ENCODE results near the gene DLG2. TPM values are rescaled to one million over a fixed set of nuclear protein-coding genes. Genes with fewer than 3 reads are reported as not detected.
"Not testable (repeated sequence)": the region's sequence is repeated elsewhere in the genome, so short reads cannot be mapped to it uniquely, and the experiment has no call there.

DLG2 gene
- total RNA-seq (2014; rRNA removed; shearing (Covaris generic)): 5.3 and 12.1 TPM in 2 replicates

GRCh38 chr11:85627332-85627997 lies at the start of gene DLG2:
Gene DLG2, minus strand, starts transcription at chr11:85627344.
- no peaks in the 10 kb centered on the region for H3K9me3 ChIP-seq (replicated peaks)
- DNase-seq: peak in 1 of 2 experiments; percentile 63

DNA sequence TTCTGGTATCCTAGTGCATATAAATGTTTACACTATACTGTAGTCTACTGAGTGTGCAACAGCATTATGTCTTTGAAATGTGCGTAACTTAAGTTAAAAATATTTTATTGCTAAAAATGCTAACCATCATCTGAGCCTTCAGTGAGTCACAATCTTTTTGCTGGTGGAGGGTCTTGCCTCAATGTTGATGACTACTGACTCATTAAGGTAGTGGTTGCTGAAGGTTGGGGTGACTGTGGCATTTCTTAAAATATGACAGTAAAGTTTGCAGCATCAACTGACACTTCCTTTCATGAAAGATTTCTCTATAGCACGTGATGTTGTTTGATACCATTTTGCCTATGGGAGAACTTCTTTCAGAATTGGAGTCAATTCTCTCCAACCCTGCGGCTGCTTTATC lies 46.2 kb upstream of the DLG2 start:
- Histone ChIP-seq H3K4me1 (no peaks in the 10 kb centered on the region), H3K36me3 (no peaks in the 10 kb centered on the region), H3K4me3 (no peak overlapping the region), H3K27me3 (no peaks in the 10 kb centered on the region), H3K9me3 (replicated peaks) (0 out of 2 replicates have a peak, but pooled peaks cover 3% of the 10 kb centered on the region), H3K27ac (no peak overlapping the region)
- DNase-seq: no peak

More at GRCh38 chr11:85627332-85627997, at the start of gene DLG2:
- Histone ChIP-seq H3K27ac (peak within 1 kb of the TSS; percentile 29; the same call in 1 of the 2 replicates), H3K27me3 (no peaks in the 10 kb centered on the region), H3K4me1 (peaks cover 8% of the 10 kb centered on the region), H3K36me3 (0 out of 2 replicates have a peak, but pooled peaks cover 9% of the 10 kb centered on the region), H3K4me3 (peak within 1 kb of the TSS; percentile 80)

DNA sequence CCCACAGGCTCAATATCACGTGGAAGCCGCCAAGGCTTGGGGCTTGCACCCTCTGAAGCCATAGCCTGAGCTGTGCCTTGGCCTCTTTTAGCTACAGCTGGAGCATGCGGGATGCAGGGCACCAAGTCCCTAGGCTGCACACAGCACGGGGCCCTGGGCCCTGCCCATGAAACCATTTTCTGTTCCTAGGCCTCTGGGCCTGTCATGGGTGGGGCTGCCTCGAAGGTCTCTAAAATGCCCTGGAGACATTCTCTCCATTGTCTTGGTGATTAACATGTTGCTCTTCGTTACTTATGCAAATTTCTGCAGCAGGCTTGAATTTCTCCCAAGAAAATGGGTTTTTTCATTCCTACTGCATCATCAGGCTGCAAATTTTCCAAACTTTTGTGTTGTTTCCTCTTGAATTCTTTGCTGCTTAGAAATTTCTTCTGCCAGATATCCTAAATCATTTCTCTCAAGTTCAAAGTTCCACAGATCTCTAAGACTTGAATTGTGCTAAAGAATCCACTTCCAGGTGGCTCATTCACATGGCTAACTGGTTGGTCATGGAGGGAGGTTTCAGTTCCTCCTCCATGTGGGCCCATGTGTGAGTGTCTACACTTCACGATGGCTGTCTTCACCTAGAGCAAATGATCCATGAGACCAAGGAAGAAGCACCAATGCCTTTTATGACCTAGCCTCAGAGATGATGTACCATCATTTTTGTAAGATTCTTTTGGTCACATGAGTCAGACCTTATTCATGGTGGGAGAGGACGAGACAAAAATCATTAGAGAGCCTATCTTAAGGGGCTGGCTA lies 45.2 kb upstream of the DLG2 start:
- no peak overlapping the region for H3K27ac ChIP-seq
- H3K4me1 ChIP-seq: no peaks in the 10 kb centered on the region
- 0 out of 2 replicates have a peak, but pooled peaks cover 3% of the 10 kb centered on the region for H3K9me3 ChIP-seq (replicated peaks)
- H3K4me3 ChIP-seq: no peak overlapping the region
- no peaks in the 10 kb centered on the region for H3K27me3 ChIP-seq
- no peaks in the 10 kb centered on the region for H3K36me3 ChIP-seq
- no peak for DNase-seq

GRCh38 chr11:85670949-85671663 lies 44.0 kb upstream of the DLG2 start:
- H3K27ac ChIP-seq; H3K36me3 ChIP-seq; DNase-seq; H3K9me3 ChIP-seq (replicated peaks); H3K4me1 ChIP-seq; H3K4me3 ChIP-seq; H3K27me3 ChIP-seq: not testable (repeated sequence)

DNA sequence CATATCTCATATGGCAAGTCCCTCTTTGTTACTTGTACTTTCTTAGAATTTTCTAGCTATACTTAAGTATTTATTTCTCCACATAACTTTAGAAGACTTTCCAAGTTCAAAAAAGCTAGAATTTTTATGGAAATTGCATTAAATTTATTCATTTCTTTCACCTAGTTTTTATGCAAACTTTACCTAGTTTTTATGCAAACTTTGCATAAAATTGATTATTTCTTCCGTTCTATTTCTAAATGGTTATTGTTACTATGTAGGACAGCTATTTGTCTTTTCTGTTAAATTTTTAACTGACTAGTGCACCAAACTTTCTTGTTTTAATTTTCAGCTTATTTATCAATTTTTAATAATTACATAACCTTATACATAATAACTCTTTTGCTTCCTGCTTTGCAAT lies 41.0 kb upstream of the DLG2 start:
- DNase-seq: no peak
- Histone ChIP-seq H3K9me3 (replicated peaks) (0 out of 2 replicates have a peak, but pooled peaks cover 3% of the 10 kb centered on the region), H3K27ac (no peak overlapping the region), H3K4me3 (no peak overlapping the region), H3K36me3 (peaks cover 5% of the 10 kb centered on the region), H3K4me1 (no peaks in the 10 kb centered on the region; the same call in 1 of the 2 replicates), H3K27me3 (no peaks in the 10 kb centered on the region)

DNA sequence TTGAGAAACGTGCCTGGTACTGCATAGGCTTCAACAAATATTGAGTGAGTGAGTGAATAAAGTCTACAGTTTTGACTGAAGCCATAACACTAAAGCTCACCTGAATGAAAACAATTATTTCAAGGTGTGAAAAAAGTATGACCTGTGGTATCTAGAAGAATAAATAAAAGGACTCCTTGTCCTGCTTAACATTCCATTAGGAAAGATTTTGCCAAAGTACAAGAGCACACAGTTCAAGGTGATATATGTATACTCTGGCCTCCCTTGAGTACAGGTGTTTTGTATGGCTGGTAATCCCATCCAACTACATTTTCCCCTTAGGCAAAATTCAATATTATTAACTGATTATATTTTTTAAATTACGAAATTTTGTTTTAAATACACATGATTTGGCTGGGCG lies 39.5 kb upstream of the DLG2 start:
- H3K4me1 ChIP-seq: no peaks in the 10 kb centered on the region; the same call in 1 of the 2 replicates
- no peak overlapping the region for H3K27ac ChIP-seq
- peaks cover 18% of the 10 kb centered on the region for H3K36me3 ChIP-seq
- no peaks in the 10 kb centered on the region for H3K9me3 ChIP-seq (replicated peaks)
- no peak for DNase-seq
- H3K4me3 ChIP-seq: no peak overlapping the region
- no peaks in the 10 kb centered on the region for H3K27me3 ChIP-seq

- Histone ChIP-seq H3K27ac (peak overlapping the region; percentile 97), H3K36me3 (peaks cover 27% of the 10 kb centered on the region), H3K4me1 (peaks cover 9% of the 10 kb centered on the region), H3K9me3 (replicated peaks) (no peaks in the 10 kb centered on the region), H3K27me3 (no peaks in the 10 kb centered on the region), H3K4me3 (peak overlapping the region; percentile 90)
- DNase-seq: no peak
Measured at GRCh38 chr11:85665733-85666132, 38.6 kb upstream of the DLG2 start.

DNA sequence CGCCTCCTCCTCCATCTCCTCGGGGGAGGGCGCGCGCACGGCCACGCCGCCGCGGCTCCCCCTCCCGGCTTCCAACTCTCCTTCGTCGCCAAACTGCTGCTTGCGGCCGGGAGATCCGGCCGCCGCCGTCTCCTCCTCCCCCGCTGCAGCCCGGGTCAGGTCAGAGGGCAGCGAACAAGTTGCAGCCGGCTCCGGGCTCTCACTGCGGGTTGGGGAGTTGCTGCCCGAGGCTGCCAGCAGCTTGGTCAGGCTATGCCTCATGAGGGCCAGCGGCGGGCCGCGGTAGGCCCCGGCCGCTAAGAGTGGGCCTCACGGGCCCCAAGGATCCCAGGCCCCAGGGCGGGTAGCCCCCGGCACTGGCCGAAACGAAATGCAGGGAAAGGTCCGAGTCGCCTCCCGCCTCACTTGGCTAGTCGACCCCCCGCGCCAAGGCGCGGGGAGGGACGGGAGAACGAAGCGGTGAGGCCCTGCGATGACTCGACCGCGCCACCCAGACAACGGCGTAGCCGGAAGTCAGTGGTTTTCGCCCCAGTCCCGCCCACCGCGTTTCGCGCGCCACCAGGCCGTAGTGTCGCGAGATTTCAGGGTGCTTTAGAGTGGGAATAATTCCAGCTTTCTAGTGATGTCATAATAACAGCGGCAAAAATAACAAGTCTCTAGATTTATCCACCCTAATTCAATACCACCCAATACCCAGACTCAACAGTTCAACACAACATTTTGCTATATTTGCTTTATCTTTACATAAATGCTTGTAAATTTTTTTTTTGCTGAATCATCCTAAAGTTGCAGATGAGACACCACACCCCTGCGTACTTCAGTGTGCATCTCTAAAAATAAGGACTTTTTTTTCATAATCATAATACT lies 37.7 kb upstream of the DLG2 start, which contains the start of gene CREBZF:
Gene CREBZF (minus strand): TSS at position 515 of the 867 bp plus-strand sequence. CDS start 254 bp downstream, at position 261.
- H3K9me3 ChIP-seq (replicated peaks): no peaks in the 10 kb centered on the region
- peak within 1 kb of the TSS; percentile 97 for H3K27ac ChIP-seq
- H3K4me1 ChIP-seq: peaks cover 18% of the 10 kb centered on the region
- no peaks in the 10 kb centered on the region for H3K27me3 ChIP-seq
- H3K36me3 ChIP-seq: peaks cover 36% of the 10 kb centered on the region
- DNase-seq: peak; percentile 98 to 99
- peak within 1 kb of the TSS; percentile 90 for H3K4me3 ChIP-seq

- Histone ChIP-seq H3K9me3 (replicated peaks) (no peaks in the 10 kb centered on the region), H3K4me3 (peak overlapping the region; percentile 90), H3K4me1 (peaks cover 22% of the 10 kb centered on the region), H3K27me3 (no peaks in the 10 kb centered on the region), H3K27ac (peak overlapping the region; percentile 97), H3K36me3 (peaks cover 45% of the 10 kb centered on the region)
- peak; percentile 79 to 83 for DNase-seq
Measured at GRCh38 chr11:85663753-85664614, 36.8 kb upstream of the DLG2 start.

DNA sequence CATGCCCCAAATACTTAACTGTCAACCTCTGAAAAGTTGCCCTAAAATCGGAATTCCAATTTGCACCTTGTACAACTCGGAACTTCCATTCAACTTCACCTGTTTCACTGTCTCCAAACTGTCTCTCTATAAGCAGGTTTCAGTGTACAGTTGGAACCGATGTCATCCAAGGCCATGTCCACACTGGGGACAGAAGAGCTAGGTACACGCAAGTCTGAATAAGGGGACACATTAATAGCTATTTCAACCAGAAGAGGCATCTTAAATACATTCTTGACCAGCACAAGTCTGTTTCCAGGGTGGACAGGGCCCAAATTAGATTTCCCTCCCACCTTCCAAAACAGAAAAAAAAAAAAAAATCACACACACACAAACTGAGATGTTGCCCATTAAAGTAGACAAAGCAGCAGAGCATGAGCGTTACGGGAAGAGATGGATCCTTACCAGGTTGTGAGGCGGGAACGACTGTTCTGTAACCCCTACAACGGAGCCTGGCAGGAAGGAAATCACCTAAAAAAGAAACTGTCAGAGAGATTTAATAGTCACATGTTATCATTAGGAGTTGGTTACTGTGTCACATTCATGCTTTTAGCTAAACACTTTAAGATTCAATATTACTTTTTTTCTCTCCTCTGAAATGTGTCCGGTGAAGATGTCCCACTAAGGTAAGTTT lies 36.1 kb upstream of the DLG2 start:
- DNase-seq: peak in 1 of 2 experiments; percentile 46
- Histone ChIP-seq H3K27ac (peak overlapping the region; percentile 97), H3K4me1 (peaks cover 22% of the 10 kb centered on the region), H3K27me3 (no peaks in the 10 kb centered on the region), H3K36me3 (peaks cover 53% of the 10 kb centered on the region), H3K9me3 (replicated peaks) (no peaks in the 10 kb centered on the region), H3K4me3 (peak overlapping the region; percentile 90)

GRCh38 chr11:85661972-85662664 lies 35.0 kb upstream of the DLG2 start:
- H3K9me3 ChIP-seq (replicated peaks): no peaks in the 10 kb centered on the region
- peak overlapping the region; percentile 90 for H3K4me3 ChIP-seq
- DNase-seq: peak in 1 of 2 experiments; percentile 48
- H3K27ac ChIP-seq: peak overlapping the region; percentile 46
- peaks cover 22% of the 10 kb centered on the region for H3K4me1 ChIP-seq
- no peaks in the 10 kb centered on the region for H3K27me3 ChIP-seq
- peaks cover 64% of the 10 kb centered on the region for H3K36me3 ChIP-seq

GRCh38 chr11:85658180-85658579 lies 31.0 kb upstream of the DLG2 start:
- DNase-seq: no peak
- Histone ChIP-seq H3K36me3 (peaks cover 90% of the 10 kb centered on the region), H3K27ac (no peak overlapping the region), H3K4me1 (peaks cover 22% of the 10 kb centered on the region), H3K4me3 (no peak overlapping the region), H3K27me3 (no peaks in the 10 kb centered on the region), H3K9me3 (replicated peaks) (no peaks in the 10 kb centered on the region)

All from SJCRH30 (cell line).